Thoracic aorta (tissue), 2 donors: Measurements from ENCODE around the gene TNIP1. TPM values are rescaled to one million over a fixed set of nuclear protein-coding genes. Genes with fewer than 3 reads are reported as not detected.
A peak's percentile ranks its signal among the peaks of the same experiment; 100 is the strongest.

ENCODE experiments used
- ATAC-seq: fragments of 150-250 bp; one replicate; pipeline ENCODE4 v1.8.0; 2017; ENCODE audit warnings: low read depth; ENCODE audit not compliant: insufficient number of reproducible peaks, low FRiP score
- DNase-seq: peaks from one replicate; pipeline ENCODE4 v3.0.0-alpha.2; 2020; ENCODE audit warnings: low spot score
- H3K27ac ChIP-seq, 2 donors: fragments of 200-600 bp; sonication (generic); 1 replicate in 1 of 2; 2 replicates in 1 of 2; pipeline ENCODE4 v1.5.1; 2016; ENCODE audit warnings: mild to moderate bottlenecking in 2 of 2, moderate library complexity in 2 of 2
- H3K27me3 ChIP-seq: fragments of 200-600 bp; sonication (generic); replicated peaks from 2 replicates; pipeline ENCODE4 v1.6.0; 2016; ENCODE audit warnings: mild to moderate bottlenecking; ENCODE audit not compliant: insufficient read depth
- H3K36me3 ChIP-seq: fragments of 200-600 bp; sonication (generic); one replicate; pipeline ENCODE4 v1.5.1; 2016
- H3K4me1 ChIP-seq, 2 donors: fragments of 200-600 bp; sonication (generic); 1 replicate in 1 of 2; 2 replicates in 1 of 2; pipeline versions ENCODE4 v1.5.1 to v1.6.0; 2016; ENCODE audit warnings: low read depth in 2 of 2, mild to moderate bottlenecking in 1 of 2; ENCODE audit not compliant: control insufficient read depth in 1 of 2
- H3K4me3 ChIP-seq: fragments of 200-600 bp; sonication (generic); 2 replicates; pipeline ENCODE4 v1.5.1; 2016; ENCODE audit warnings: mild to moderate bottlenecking
- H3K9me3 ChIP-seq: fragments of 200-600 bp; sonication (generic); 2 replicates; pipeline ENCODE4 v1.5.1; 2016
- total RNA-seq, 2 donors: library from RNA; depleted of rRNA; stranded (reverse); fragments of >200 nt; gene quantifications; one replicate each; pipeline versions ENCODE4 v1.1.0 to v1.2.3, GENCODE V29; 2016
- TF ChIP-seq, protein P1 (sequence below): fragments of 200-600 bp; sonication (generic); IDR thresholded peaks from one replicate; pipeline ENCODE4 v1.5.1; 2019; ENCODE audit warnings: antibody characterized with exemption

TNIP1 gene
- total RNA-seq, 2 donors from 2014 or later, result 77.4 to 103 TPM

DNA sequence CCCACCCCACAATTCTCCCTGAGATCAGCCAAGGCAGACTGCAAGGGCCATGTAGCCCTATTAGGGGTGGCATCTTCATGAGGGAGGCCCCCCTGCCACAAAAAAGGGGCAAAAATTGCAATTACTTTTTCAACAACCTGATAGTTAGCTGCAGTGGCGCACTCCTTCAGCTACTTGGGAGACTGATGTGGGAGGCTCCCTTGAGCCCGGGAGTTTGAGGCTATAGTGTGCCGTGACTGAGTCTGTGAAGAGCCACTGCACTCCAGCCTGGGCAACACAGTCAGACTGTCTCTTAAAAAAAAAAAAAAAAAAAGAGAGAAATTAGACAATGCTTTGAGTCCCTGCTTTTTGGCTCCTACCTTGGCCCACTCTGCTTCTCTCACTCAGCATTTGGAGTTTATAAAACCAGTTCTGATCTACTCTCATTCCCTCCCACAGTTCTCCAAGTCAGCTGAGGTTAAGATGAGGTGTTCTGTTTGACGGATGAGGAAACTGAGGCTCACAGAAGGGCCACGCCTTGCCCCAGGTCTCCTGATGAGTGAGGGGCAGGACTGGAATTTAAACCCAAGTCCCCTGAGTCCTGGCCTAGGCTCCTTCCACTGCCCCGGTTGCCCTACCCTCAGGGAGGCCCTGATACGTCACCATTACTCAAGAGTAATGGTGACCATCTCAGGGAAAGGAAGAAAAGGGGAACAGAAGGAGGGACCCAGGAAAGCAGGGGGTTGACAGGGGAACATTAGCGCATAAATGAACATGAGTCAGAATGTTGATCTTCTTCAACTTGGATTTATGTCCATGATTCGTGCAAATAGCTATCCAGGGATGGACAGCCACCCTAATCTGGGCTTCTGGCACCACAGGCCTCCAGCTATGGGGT, 51.4 kb downstream of the TNIP1 start:
- DNase-seq, result no peak
- Histone ChIP-seq H3K36me3 (peaks cover 75% of the 10 kb centered on the region), H3K4me1 (peaks cover 9 to 28% of the 10 kb centered on the region in 2 donors), H3K9me3 (no peaks in the 10 kb centered on the region), H3K27me3 (no peaks in the 10 kb centered on the region), H3K4me3 (no peak overlapping the region), H3K27ac (peak overlapping the region; percentile 31 to 43)
- TF ChIP-seq, protein P1, sequence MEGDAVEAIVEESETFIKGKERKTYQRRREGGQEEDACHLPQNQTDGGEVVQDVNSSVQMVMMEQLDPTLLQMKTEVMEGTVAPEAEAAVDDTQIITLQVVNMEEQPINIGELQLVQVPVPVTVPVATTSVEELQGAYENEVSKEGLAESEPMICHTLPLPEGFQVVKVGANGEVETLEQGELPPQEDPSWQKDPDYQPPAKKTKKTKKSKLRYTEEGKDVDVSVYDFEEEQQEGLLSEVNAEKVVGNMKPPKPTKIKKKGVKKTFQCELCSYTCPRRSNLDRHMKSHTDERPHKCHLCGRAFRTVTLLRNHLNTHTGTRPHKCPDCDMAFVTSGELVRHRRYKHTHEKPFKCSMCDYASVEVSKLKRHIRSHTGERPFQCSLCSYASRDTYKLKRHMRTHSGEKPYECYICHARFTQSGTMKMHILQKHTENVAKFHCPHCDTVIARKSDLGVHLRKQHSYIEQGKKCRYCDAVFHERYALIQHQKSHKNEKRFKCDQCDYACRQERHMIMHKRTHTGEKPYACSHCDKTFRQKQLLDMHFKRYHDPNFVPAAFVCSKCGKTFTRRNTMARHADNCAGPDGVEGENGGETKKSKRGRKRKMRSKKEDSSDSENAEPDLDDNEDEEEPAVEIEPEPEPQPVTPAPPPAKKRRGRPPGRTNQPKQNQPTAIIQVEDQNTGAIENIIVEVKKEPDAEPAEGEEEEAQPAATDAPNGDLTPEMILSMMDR, result no peak
- ATAC-seq, result no peak

DNA sequence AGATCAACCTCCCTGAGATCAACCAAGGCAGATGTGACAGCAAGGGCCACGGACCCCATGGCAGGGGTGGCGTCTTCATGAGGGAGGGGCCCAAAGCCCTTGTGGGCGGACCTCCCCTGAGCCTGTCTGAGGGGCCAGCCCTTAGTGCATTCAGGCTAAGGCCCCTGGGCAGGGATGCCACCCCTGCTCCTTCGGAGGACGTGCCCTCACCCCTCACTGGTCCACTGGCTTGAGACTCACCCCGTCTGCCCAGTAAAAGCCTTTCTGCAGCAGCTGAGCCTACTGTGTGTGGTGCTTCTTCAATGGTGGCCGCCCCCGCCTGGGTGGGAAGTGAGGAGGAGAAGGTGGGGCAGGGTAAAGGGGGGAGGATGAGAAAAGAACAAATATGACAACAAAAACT, 52.1 kb downstream of the TNIP1 start:
- Histone ChIP-seq H3K36me3 (peaks cover 68% of the 10 kb centered on the region), H3K27me3 (no peaks in the 10 kb centered on the region), H3K27ac (no peak overlapping the region), H3K4me1 (peaks cover 16 to 35% of the 10 kb centered on the region in 2 donors), H3K4me3 (no peak overlapping the region), H3K9me3 (no peaks in the 10 kb centered on the region)
- TF ChIP-seq, protein P1, result no peak
- ATAC-seq (no peak), DNase-seq (no peak)

DNA sequence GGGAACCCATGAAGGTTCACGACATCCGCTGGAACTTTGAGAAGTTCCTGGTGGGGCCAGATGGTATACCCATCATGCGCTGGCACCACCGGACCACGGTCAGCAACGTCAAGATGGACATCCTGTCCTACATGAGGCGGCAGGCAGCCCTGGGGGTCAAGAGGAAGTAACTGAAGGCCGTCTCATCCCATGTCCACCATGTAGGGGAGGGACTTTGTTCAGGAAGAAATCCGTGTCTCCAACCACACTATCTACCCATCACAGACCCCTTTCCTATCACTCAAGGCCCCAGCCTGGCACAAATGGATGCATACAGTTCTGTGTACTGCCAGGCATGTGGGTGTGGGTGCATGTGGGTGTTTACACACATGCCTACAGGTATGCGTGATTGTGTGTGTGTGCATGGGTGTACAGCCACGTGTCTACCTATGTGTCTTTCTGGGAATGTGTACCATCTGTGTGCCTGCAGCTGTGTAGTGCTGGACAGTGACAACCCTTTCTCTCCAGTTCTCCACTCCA, 52.8 kb downstream of the TNIP1 start:
- H3K27ac ChIP-seq, result no peak overlapping the region
- no peak for ATAC-seq
- H3K27me3 ChIP-seq, result no peaks in the 10 kb centered on the region
- H3K4me1 ChIP-seq, result peaks cover 19 to 40% of the 10 kb centered on the region in 2 donors
- DNase-seq, result no peak
- no peak overlapping the region for H3K4me3 ChIP-seq
- H3K36me3 ChIP-seq, result peaks cover 61% of the 10 kb centered on the region
- TF ChIP-seq, protein P1, result no peak
- no peaks in the 10 kb centered on the region for H3K9me3 ChIP-seq

DNA sequence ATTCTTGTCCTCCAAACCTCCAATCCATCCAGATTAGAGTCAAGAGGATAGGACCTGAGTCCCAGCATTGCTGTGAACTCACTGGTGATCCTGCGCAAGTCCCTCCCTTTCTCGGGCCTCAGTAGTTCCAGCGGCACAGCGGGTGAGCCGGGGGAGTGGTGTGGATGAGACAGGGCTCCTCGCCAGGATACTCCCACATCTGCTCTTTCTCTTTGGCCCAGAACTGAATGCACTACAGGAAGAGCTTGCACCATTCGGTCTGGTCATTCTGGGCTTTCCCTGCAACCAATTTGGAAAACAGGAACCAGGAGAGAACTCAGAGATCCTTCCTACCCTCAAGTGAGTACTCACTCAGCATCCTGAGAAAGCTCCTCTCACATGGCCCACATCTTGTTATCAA, 54.2 kb downstream of the TNIP1 start:
- H3K4me3 ChIP-seq, result no peak overlapping the region
- H3K9me3 ChIP-seq, result no peaks in the 10 kb centered on the region
- ATAC-seq (no peak), DNase-seq (no peak)
- TF ChIP-seq, protein P1, result no peak
- peak overlapping the region in 1 of 2 donors; percentile 98 for H3K27ac ChIP-seq
- H3K27me3 ChIP-seq, result no peaks in the 10 kb centered on the region
- H3K36me3 ChIP-seq, result peaks cover 52% of the 10 kb centered on the region
- H3K4me1 ChIP-seq, result peaks cover 32 to 53% of the 10 kb centered on the region in 2 donors

DNA sequence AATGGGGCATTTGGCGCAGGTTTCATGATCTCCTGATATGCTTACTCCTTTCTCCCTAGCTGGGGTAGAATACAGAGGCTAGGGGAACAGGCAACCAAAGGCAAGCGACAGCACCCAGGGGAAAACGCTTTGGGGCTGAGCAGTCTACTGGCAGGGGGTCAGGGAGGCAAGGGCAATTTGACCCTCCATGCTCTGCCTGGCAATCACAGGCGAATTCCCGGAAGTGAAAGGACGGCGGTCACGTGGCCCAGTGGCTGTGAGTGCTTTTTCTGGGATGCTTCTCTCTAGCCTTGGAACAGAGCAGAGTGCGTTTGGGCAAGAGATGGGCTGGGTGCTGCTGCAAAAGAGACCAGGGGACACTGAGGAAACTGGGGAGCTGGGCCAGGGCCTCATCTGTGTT, 54.7 kb downstream of the TNIP1 start:
- peaks cover 37 to 57% of the 10 kb centered on the region in 2 donors for H3K4me1 ChIP-seq
- H3K27ac ChIP-seq, result peak overlapping the region; percentile 19 to 98
- TF ChIP-seq, protein P1, result no peak
- no peak overlapping the region for H3K4me3 ChIP-seq
- DNase-seq (no peak), ATAC-seq (no peak)
- peaks cover 46% of the 10 kb centered on the region for H3K36me3 ChIP-seq
- no peaks in the 10 kb centered on the region for H3K27me3 ChIP-seq
- no peaks in the 10 kb centered on the region for H3K9me3 ChIP-seq
